ENCODE measurements around the gene GIPC2. TPM values are rescaled to one million over a fixed set of nuclear protein-coding genes. Genes with fewer than 3 reads are reported as not detected.

The GIPC2 gene
- total and polyA plus RNA-seq, 10 of the 15 experiments (the other 5 are each of a cell fraction or from before 2014, with no cell fraction given): 0.03 to 0.23 (median 0.06) TPM; not detected in 2

DNA sequence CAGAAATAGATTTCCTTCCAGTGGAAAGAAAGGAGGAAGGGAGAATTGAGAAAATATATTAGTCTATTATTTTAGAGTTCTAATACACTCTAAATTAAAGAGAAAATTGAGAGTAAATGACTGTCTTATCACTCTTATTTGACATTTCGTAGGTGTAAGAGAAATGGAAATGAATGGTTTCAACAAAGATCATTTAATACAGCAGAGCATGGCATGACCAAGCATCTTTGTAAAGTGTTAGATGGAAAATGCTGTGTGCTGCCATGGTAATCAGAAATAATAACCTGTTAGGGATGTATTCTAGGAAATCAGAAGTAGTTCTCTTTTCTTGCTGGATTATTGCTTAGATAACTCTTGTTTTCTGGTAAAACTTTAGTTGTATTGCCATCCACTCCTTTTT is 90.9 kb downstream of the GIPC2 start:
- Histone ChIP-seq H3K27me3 (replicated peaks in 1 of 2; ENCODE audit: control insufficient read depth in 2 of 2, insufficient read depth in 2 of 2, low read length in 1 of 2) (no peaks in the 10 kb centered on the region), H3K27ac (ENCODE audit: control insufficient read depth, insufficient read depth) (no peak overlapping the region), H3K4me2 (ENCODE audit: control insufficient read depth, insufficient read depth) (no peak overlapping the region), H3K79me2 (ENCODE audit: control insufficient read depth, insufficient read depth, low read length) (no peaks in the 10 kb centered on the region), H2AFZ (ENCODE audit: control insufficient read depth, low read depth, low read length) (no peak overlapping the region), H4K20me1 (ENCODE audit: control insufficient read depth, insufficient read depth) (no peaks in the 10 kb centered on the region), H3K9me3 (replicated peaks; ENCODE audit: control insufficient read depth, insufficient read depth, low read length) (no peaks in the 10 kb centered on the region), H3K4me3 (no peak overlapping the region), H3K9ac (ENCODE audit: control insufficient read depth, insufficient read depth, low read length) (no peak overlapping the region), H3K4me1 (ENCODE audit: control insufficient read depth, insufficient read depth, low read length) (peaks cover 2% of the 10 kb centered on the region), H3K36me3 (ENCODE audit: control insufficient read depth in 2 of 2, insufficient read depth in 2 of 2, low read length in 1 of 2) (no peaks in the 10 kb centered on the region)
- DNase-seq (ENCODE audit: low read depth, low spot score) (no peak), ATAC-seq (no peak), FAIRE-seq (no peak)
- ChIA-PET CTCF (interaction anchor here (0.8 to 2.0 kb wide), 5 partner anchors 9 to 481 kb away, joined by 3 to 8 read pairs (median 3); no protein-coding TSS in a partner anchor), POLR2A (no interaction called here), SMC1A (ENCODE audit: uncharacterized antibody, unreplicated experiment) (no interaction called here), RAD21 (ENCODE audit: unreplicated experiment) (interaction anchor here (1.3 kb wide), 1 partner anchor 9 kb away, joined by 4 read pairs; no protein-coding TSS in a partner anchor)
- WGBS (ENCODE audit: insufficient coverage, insufficient replicate concordance, low lambda C conversion rate, missing lambda C conversion rate): 0% methylated on average over 1 of the region's 1 CpG
- intact Hi-C loops (cut with micrococcal nuclease; ENCODE audit: unreplicated experiment): loop anchor here (10.0 kb wide), 1 partner anchor 698 kb away; no protein-coding TSS in a partner anchor
- TF ChIP-seq SUPT20H (IDR thresholded peaks at IDR 0.05; ENCODE audit: borderline replicate concordance, control insufficient read depth, low read depth, low read length): no peak
- TF ChIP-seq, protein P1, sequence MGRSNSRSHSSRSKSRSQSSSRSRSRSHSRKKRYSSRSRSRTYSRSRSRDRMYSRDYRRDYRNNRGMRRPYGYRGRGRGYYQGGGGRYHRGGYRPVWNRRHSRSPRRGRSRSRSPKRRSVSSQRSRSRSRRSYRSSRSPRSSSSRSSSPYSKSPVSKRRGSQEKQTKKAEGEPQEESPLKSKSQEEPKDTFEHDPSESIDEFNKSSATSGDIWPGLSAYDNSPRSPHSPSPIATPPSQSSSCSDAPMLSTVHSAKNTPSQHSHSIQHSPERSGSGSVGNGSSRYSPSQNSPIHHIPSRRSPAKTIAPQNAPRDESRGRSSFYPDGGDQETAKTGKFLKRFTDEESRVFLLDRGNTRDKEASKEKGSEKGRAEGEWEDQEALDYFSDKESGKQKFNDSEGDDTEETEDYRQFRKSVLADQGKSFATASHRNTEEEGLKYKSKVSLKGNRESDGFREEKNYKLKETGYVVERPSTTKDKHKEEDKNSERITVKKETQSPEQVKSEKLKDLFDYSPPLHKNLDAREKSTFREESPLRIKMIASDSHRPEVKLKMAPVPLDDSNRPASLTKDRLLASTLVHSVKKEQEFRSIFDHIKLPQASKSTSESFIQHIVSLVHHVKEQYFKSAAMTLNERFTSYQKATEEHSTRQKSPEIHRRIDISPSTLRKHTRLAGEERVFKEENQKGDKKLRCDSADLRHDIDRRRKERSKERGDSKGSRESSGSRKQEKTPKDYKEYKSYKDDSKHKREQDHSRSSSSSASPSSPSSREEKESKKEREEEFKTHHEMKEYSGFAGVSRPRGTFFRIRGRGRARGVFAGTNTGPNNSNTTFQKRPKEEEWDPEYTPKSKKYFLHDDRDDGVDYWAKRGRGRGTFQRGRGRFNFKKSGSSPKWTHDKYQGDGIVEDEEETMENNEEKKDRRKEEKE (IDR thresholded peaks at IDR 0.05): no peak
- no peak for TF ChIP-seq SREBF1 (IDR thresholded peaks at IDR 0.05; ENCODE audit: low read length)
- no peak for TF ChIP-seq FOXK2 (IDR thresholded peaks at IDR 0.05)
- TF ChIP-seq STAT1 (conservative IDR thresholded peaks at IDR 0.05): no peak
- TF ChIP-seq ATF7 (IDR thresholded peaks at IDR 0.05; ENCODE audit: low read depth): no peak
- TF ChIP-seq SREBF2 (IDR thresholded peaks at IDR 0.05; ENCODE audit: low read length): no peak
- in situ Hi-C loops (cut with MboI): no loop called here
- BruUV-seq (replicated peaks): no TSS peak

Data from GM12878 (cell line).